HuH-7.5 (cell line): ENCODE measurements around the gene OR2D2.
"Not testable (repeated sequence)": the region's sequence is repeated elsewhere in the genome, so short reads cannot be mapped to it uniquely, and the experiment has no call there.

Source experiments
- DNase-seq: peaks from one replicate; pipeline ENCODE4 v3.0.0; 2011; ENCODE audit warnings: low spot score

OR2D2 gene

DNA sequence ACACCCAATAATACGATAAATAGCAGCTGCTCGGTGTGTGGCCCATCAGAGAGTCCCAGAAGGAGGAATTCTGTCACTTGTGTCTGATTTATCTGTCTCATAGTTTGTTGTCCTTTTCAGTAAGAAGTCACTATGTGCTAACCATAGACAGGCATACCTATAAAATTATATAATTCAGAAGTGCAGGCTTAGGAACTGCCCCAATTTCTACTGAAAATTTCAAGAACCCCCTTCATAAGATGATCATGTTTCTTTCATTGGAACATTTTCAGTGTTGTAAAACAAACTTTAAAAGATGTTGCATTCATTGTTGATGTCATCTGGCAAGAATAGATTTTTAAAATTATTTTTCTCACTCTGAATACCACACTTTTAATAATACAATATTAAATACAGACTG, at the start of gene OR2D2:
Gene OR2D2 (minus strand): TSS at position 101 of the 400 bp plus-strand sequence. CDS start 0 bp downstream, at position 101.
- DNase-seq: no peak

- DNase-seq: no peak
Observed at GRCh38 chr11:6941970-6942369, 49.7 kb upstream of the OR2D2 start.

- no peak for DNase-seq
Observed at GRCh38 chr11:6932145-6932544, 39.8 kb upstream of the OR2D2 start.

- no peak for DNase-seq
Observed at GRCh38 chr11:6931146-6931713, 38.9 kb upstream of the OR2D2 start.

DNA sequence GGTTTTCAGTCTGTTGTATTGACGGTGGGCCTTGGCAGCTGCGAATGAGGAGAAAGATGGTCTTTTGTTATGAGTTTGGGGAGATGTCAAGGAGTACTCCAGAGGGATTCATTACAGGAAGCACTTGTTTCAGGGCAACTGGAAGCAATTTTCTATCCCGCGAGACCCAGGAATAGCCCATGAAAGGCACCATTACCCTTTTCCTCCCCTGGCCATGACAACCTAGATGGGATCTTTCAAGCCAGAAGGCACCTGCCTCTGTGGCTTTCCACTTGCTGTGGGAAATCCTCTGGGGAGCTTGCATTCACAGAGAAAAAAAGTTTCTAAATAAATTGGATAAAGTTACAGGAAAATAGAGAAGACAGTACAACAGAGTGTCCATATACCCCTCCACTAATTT, 36.6 kb upstream of the OR2D2 start:
- DNase-seq: no peak

DNA sequence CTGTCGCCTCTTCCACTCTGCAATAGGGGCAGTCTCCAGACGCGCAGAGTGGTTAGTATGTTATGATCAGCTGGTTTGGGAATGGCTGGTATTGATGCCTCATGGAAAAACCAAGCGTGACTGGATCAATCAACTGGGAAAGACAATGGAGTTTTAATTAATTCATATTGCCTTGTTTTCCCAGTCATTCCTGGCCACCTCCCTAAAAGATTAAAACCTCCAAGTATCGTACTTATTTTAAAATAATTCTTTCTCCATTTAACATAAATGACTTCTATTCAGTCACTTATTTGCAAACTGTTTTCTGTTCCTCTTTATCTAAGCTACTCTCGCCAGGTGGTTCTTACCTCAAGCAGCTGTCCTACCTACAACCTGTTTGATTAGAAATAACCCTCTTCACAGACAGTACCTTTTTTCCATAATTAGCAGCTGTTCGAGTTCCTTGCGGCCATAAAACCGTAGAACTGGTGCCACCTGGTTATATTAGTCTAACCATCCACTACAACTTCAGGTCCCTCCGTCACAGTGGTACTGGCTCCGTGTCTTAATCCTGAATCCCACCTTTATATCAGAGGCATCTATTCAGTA, 34.8 kb upstream of the OR2D2 start:
- DNase-seq: no peak

- DNase-seq: peak; percentile 45
Observed at GRCh38 chr11:6926208-6927029, 34.1 kb upstream of the OR2D2 start, which contains the start of gene ZNF215. Gene ZNF215, plus strand, starts transcription at chr11:6926426. Its CDS starts 5,847 bp downstream, at chr11:6932273.

DNA sequence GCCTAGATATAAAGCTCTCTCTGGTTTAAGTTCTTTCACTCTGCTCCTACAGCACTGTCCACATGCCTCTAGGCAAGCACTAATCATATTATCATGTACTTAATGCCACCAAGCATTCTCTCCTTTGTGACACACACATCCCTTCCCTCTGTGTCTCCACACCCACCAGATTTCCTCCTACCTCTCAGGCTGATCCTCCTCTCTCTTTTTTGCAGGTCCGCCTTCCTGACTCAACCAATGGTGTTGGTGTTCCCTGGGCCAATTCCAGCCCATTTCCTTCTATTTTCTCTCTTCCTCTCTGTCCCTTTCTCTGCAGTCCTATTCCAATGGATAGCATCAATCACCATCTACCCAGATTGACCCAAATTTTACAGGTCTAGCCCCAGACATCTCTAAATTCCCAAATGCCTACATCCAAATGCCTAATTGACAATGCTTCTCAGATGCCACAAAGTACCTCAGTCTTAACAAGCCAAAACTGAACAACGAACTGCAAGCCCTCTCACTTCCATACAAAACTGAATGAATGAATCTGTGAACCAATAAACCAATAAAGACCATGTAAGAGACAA, 33.4 kb upstream of the OR2D2 start:
- no peak for DNase-seq

DNA sequence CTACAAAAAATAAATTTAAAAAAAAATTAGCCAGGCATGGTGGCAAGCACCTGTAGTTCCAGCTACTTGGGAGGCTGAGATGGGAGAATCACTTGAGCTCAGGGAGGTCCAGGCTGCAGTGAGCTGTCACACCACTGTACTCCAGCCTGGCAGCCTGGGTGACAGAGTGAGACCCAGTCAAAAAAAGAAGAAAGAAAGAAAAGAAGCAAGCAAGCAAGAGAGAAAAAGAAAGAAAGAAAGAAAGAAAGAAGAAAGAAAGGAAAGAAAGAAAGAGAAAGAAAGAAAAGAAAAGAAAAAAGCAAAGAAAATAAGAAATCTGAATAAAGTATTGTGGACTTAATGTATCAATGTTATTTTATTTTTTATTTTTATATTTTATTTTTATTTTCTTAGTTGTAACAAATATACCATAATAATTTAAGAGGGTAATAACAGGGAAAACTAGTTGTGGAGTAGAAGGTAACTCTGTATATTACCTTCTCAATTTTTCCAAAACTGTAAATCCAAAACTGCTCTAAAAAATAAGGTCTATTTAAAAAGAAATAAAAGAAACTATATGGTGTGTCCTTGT, 32.8 kb upstream of the OR2D2 start:
- DNase-seq: no peak

DNA sequence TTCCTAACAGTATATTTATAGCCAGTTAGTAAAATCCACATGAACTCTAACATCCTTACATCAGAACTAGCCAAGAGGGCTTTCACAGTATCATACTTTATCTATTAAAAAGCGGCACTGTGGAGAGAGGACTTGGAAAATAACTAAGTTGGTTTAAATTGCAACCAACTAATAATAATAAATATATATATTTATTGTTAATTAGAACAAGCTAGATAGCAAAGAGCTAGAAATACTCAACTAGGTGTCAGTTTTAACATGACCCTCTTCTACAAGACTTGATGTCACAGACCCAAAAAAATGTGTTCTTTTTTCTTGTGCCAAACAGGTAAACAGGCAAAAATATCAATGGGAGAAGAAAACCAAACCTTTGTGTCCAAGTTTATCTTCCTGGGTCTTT, 28.4 kb upstream of the OR2D2 start, which contains the start of gene OR2D3:
Gene OR2D3 (plus strand): TSS at position 301 of the 400 bp plus-strand sequence. CDS start 0 bp downstream, at position 301.
- no peak for DNase-seq

DNA sequence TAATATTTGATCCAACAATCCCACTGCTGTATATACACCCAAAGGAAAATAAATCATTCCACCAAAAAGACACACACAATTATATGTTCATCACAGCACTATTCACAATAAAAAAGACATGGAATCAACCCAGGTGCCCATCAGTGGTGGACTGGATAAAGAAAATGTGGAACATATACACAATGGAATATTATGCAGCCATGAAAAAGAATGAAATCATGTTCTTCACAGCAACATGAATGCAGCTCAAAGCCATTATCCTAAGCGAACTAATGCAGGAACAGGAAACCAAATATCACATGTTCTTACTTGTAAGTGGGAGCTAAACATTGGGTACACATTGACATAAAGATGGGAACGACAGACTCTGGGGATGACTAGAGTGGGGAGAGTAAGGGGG, 27.4 kb upstream of the OR2D2 start:
- no peak for DNase-seq

DNA sequence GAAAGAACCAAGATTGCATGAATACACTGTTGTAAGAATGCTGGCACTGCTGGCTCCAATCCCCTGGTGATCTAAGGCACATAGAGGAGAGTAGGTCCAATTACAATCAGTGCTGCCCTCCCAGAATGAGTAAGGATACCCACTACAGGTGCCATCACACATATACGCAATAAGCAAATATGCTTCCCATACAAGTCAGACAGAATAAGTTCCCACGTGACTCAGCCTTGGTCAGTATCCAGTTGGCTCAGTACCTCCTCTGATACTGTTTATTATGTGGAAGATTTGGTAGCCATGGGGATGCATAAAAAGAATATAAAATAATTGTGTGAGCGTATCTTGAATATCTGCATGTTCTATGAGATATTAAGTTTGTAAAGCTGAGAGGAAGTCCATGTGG, 19.6 kb upstream of the OR2D2 start:
- DNase-seq: no peak

GRCh38 chr11:6911378-6911777, 19.1 kb upstream of the OR2D2 start:
- no peak for DNase-seq

GRCh38 chr11:6904804-6905203, 12.5 kb upstream of the OR2D2 start:
- DNase-seq: not testable (repeated sequence)

DNA sequence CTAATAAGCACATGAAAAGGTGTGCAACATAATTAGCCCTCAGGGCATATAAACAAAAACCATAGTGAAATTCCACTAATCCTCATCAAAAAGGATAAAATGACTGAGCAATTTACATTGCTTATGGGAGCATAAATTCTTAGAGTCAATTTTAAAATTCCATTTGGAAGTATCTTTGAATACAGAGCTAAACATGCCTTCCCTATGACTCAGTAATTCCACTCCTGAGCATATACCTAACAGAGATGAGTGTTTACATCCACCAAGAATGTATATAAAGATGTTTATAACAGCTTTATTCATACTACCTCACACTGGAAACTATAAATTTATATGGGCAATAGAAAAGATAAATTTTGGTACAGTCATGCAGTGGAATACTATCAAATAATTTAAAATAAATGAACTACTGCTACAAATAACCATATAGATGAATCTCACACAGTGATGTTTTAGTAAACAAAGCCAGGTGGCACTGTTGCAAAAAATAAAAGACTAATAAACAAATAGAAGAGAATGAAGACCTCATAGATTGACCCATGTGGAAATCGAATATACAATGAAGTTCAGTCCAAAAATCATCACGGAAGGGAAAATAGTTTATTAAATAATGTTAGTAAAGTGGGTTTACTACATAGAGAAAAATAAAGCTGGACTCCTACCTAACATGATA, 8.2 kb upstream of the OR2D2 start:
- no peak for DNase-seq

- no peak for DNase-seq
Observed at GRCh38 chr11:6898911-6899310, 6.6 kb upstream of the OR2D2 start.

GRCh38 chr11:6895010-6895409, 2.7 kb upstream of the OR2D2 start:
- DNase-seq: no peak

DNA sequence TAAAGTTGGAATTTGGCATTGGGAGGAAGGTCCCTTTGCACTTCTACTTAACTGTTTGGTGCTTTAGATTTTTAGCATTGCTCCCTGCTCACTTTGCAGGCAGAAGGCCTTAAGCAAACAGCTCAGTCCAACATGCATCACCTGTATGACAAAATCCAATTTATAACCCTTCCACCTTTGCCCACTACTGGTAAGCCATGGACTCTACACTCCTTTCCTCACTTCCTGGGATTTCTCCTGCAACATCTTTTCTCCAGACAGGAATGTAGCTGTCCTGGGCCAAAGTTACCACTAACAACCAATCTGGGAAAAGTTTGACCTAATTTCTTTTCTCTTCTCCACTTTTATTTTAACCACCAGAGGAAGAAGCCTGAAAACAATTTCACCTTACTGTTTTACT, 1.8 kb upstream of the OR2D2 start:
- no peak for DNase-seq

GRCh38 chr11:6889835-6890234, 2.5 kb downstream of the OR2D2 start:
- no peak for DNase-seq

DNA sequence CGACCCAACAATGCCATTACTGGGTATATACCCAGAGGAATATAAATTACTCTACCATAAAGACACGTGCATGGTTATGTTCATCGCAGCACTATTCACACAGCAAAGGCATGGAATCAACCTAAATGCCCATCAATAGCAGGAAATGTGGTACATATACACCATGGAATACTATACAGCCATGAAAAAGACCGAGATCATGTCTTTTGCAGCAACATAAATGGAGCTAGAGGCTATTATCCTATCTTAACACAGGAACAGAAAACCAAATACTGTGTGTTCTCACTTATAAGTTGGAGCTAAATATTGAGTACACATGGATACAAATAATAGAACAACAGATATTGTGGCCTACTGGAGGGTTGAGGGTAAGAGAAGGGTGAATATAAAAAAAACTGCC, 3.5 kb downstream of the OR2D2 start:
- DNase-seq: no peak

DNA sequence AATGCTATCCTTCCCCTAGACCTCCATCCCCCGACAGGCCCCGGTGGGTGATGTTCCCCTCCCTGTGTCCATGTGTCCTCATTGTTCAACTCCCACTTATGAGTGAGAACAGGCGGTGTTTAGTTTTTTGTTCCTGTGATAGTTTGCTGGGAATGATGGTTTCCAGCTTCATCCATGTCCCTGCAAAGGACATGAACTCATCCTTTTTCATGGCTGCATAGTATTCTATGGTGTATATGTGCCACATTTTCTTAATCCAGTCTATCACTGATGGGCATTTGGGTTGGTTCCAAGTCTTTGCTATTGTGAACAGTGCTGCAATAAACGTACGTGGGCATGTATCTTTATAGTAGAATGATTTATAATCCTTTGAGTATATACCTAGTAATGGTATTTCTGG, 4.6 kb downstream of the OR2D2 start:
- DNase-seq: not testable (repeated sequence)

DNA sequence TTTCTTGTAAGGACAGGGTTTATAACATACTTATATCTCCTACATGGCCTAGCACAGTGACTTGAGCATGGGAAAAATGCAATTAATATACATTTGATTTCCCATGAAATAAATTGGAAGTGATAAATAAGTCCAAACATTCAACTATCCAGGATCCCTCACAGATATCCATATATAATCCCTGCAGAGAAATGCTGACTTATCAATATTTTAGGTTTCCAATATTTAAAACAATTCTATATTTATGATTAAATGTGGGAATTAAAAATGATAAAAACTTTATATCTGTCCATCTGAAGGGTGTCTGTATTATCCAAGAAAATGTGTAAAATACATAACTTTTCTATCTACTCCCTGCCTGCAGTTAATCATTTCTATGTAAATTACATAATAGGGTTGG, 9.5 kb downstream of the OR2D2 start:
- no peak for DNase-seq
